GM06990 (cell line): ENCODE data around the gene CAPN7.

ENCODE experiments used
- DNase-seq: peaks from one replicate; pipeline ENCODE4 v3.0.0-alpha.2; 2011; ENCODE audit not compliant: insufficient read length; ENCODE audit errors: extremely low read depth
- H3K27me3 ChIP-seq: replicated peaks from 2 replicates; pipeline ENCODE4 v1.6.0; 2011; ENCODE audit warnings: low read length; ENCODE audit not compliant: control insufficient read depth, insufficient read depth
- H3K36me3 ChIP-seq: 2 replicates; pipeline ENCODE4 v1.5.1; 2011; ENCODE audit warnings: low read length; ENCODE audit not compliant: control insufficient read depth, insufficient read depth
- H3K4me3 ChIP-seq: replicated peaks from 2 replicates; pipeline ENCODE4 v1.5.1; 2011; ENCODE audit warnings: low read depth, mild to moderate bottlenecking, control low read depth, low read length
- CTCF ChIP-seq: IDR thresholded peaks from 2 replicates; pipeline ENCODE4 v1.5.1; 2011; ENCODE audit warnings: low read length, control low read depth, mild to moderate bottlenecking, inconsistent platforms; ENCODE audit not compliant: insufficient read depth, poor library complexity, severe bottlenecking

The CAPN7 gene

GRCh38 chr3:15292765-15293522 lies 86.9 kb downstream of the CAPN7 start:
- peaks cover 1% of the 10 kb centered on the region for H3K36me3 ChIP-seq
- H3K27me3 ChIP-seq: no peaks in the 10 kb centered on the region
- H3K4me3 ChIP-seq: no peak overlapping the region
- no peak for TF ChIP-seq CTCF
- DNase-seq: no peak

- H3K4me3 ChIP-seq: no peak overlapping the region
- TF ChIP-seq CTCF: no peak
- H3K36me3 ChIP-seq: no peaks in the 10 kb centered on the region; the same call in 1 of the 2 replicates
- DNase-seq: no peak
- no peaks in the 10 kb centered on the region for H3K27me3 ChIP-seq
Measured at GRCh38 chr3:15294929-15295328, 88.9 kb downstream of the CAPN7 start.

GRCh38 chr3:15295506-15295905 lies 89.5 kb downstream of the CAPN7 start:
- no peak for TF ChIP-seq CTCF
- no peaks in the 10 kb centered on the region for H3K27me3 ChIP-seq
- H3K4me3 ChIP-seq: no peak overlapping the region
- DNase-seq: no peak
- H3K36me3 ChIP-seq: peaks cover 2% of the 10 kb centered on the region

- H3K4me3 ChIP-seq: no peak overlapping the region
- no peak for TF ChIP-seq CTCF
- DNase-seq: no peak
- H3K27me3 ChIP-seq: no peaks in the 10 kb centered on the region
- H3K36me3 ChIP-seq: peaks cover 6% of the 10 kb centered on the region
Measured at GRCh38 chr3:15297608-15298350, 91.7 kb downstream of the CAPN7 start.

GRCh38 chr3:15298504-15298903 lies 92.5 kb downstream of the CAPN7 start:
- peaks cover 9% of the 10 kb centered on the region for H3K36me3 ChIP-seq
- no peaks in the 10 kb centered on the region for H3K27me3 ChIP-seq
- no peak overlapping the region for H3K4me3 ChIP-seq
- no peak for DNase-seq
- TF ChIP-seq CTCF: no peak
